ENCODE measurements around the gene NR6A1. TPM values are rescaled to one million over a fixed set of nuclear protein-coding genes. Genes with fewer than 3 reads are reported as not detected.

Gene NR6A1
- polyA plus RNA-seq, 2 donors: 0.68 to 1.4 TPM

DNA sequence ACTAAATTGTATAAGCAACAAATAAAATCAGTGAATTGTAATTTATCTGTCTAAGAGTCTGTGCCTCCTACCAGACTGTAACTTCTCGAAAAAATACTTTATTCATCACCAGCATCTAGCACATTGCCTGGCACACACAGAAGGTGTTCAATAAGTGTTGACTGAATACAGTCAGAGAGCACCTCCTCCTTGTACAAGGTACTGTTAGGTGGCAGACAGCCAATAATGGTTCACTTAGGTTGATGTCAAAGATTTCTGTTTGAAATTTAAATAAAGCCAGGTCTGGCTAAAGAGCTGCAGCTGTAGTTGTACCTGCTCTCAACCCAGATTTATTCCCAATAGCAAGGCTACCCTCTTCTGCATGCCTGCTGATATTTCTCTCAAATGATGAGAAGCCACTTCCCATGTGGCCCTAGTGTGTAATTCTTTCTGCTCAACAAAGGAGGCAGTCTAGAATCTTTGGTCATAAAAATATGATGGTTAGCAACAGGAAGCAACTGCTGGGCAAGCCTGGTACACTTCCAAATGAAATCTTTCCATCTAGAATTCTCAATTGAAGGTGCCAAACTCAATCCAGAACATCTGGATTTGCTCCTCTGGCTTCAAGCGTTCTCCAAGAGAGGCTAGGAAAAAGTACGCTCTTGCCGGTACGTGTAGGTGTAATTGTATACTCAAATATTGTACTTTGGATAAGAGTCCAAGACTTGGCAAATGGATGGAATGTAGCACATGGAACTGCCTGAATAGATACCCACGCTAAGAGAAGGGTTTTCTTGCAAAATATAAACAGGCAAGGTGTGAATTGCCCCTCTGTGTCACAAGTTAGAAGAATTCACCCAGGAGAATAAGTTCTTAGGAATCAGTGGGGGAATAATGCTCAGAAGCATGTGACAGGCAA, 95.6 kb downstream of the NR6A1 start:
- Histone ChIP-seq H3K27me3 (ENCODE audit: control insufficient read depth in 1 of 2, insufficient read depth in 2 of 2, low read length in 2 of 2) (no peaks in the 10 kb centered on the region), H3K27ac (ENCODE audit: low read depth in 2 of 2, low read length in 1 of 2) (no peak overlapping the region), H3K9me3 (ENCODE audit: control insufficient read depth in 2 of 2, insufficient read depth in 1 of 2, low read depth in 1 of 2, low read length in 1 of 2) (no peaks in the 10 kb centered on the region), H3K4me3 (ENCODE audit: low read depth in 1 of 2, low read length in 2 of 2) (no peak overlapping the region), H3K4me1 (ENCODE audit: control insufficient read depth in 2 of 2, insufficient read depth in 2 of 2, low read length in 1 of 2) (no peaks in the 10 kb centered on the region), H3K36me3 (ENCODE audit: control insufficient read depth in 2 of 2, insufficient read depth in 2 of 2, low read length in 1 of 2) (no peaks in the 10 kb centered on the region)
- 69 to 77% methylated on average over 6 of the region's 6 CpGs for WGBS, 2 donors

DNA sequence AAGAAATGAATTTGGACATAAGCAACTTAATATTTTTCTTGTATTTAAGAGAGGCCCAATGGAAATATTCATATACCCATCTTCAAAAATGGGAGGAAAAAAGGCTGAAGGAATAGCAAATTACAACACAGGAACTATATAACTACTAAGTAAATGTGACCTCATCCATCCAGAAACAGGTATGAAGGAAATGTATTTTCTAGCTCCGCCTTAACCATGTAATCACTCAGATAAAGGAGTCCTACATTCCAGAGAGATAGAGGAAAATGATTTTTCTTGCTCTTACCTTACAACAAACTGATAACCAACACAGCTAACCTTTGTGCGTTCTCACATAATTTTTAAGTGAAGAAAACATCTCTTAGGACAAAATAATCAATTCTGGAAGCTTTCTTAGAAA, 96.5 kb downstream of the NR6A1 start:
- no peaks in the 10 kb centered on the region for H3K27me3 ChIP-seq (ENCODE audit: control insufficient read depth in 1 of 2, insufficient read depth in 2 of 2, low read length in 2 of 2)
- 86 to 91% methylated on average over 2 of the region's 2 CpGs for WGBS, 2 donors
- H3K9me3 ChIP-seq (ENCODE audit: control insufficient read depth in 2 of 2, insufficient read depth in 1 of 2, low read depth in 1 of 2, low read length in 1 of 2): no peaks in the 10 kb centered on the region
- no peak overlapping the region for H3K27ac ChIP-seq (ENCODE audit: low read depth in 2 of 2, low read length in 1 of 2)
- no peaks in the 10 kb centered on the region for H3K4me1 ChIP-seq (ENCODE audit: control insufficient read depth in 2 of 2, insufficient read depth in 2 of 2, low read length in 1 of 2)
- no peak overlapping the region for H3K4me3 ChIP-seq (ENCODE audit: low read depth in 1 of 2, low read length in 2 of 2)
- H3K36me3 ChIP-seq (ENCODE audit: control insufficient read depth in 2 of 2, insufficient read depth in 2 of 2, low read length in 1 of 2): no peaks in the 10 kb centered on the region

DNA sequence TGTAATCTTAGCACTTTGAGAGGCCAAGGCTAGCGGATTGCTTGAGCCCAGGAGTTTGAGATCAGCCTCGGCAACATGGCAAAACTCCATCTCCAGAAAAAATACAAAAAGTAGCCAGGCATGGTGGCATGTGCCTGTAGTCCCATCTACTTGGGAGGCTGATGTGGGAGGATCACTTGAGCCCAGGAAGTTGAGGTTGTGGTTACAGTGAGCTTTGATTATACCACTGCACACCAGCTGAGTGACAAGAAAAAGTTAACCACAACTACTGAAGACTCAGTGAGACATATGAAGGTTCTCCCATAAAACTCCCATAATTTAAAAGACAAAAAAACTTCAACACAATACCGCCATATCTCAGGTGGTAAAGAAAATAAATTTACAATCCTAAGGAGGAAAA, 98.0 kb downstream of the NR6A1 start:
- no peak overlapping the region for H3K4me3 ChIP-seq (ENCODE audit: low read depth in 1 of 2, low read length in 2 of 2)
- no peaks in the 10 kb centered on the region for H3K27me3 ChIP-seq (ENCODE audit: control insufficient read depth in 1 of 2, insufficient read depth in 2 of 2, low read length in 2 of 2)
- no peaks in the 10 kb centered on the region for H3K9me3 ChIP-seq (ENCODE audit: control insufficient read depth in 2 of 2, insufficient read depth in 1 of 2, low read depth in 1 of 2, low read length in 1 of 2)
- no peaks in the 10 kb centered on the region for H3K4me1 ChIP-seq (ENCODE audit: control insufficient read depth in 2 of 2, insufficient read depth in 2 of 2, low read length in 1 of 2)
- 89 to 90% methylated on average over 3 of the region's 3 CpGs for WGBS, 2 donors
- H3K27ac ChIP-seq (ENCODE audit: low read depth in 2 of 2, low read length in 1 of 2): no peak overlapping the region
- H3K36me3 ChIP-seq (ENCODE audit: control insufficient read depth in 2 of 2, insufficient read depth in 2 of 2, low read length in 1 of 2): no peaks in the 10 kb centered on the region

DNA sequence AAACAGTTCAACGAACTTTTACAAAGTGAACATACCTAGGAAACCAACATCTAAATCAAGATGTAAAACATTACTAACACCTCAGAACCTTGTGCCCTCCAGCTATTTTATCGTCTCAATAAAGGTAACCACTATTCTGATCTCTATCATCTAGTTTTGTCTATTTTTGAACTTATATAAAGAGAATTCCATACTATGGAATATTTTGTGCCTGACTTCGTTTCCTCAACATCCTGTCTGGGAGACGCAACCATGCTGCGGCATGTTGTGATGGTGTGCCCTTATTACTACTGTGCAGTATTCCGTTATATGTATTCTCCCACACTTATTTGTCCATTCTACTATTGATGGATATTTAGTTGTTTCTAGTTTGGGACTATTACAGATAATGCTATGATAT, 99.2 kb downstream of the NR6A1 start:
- Histone ChIP-seq H3K4me3 (ENCODE audit: low read depth in 1 of 2, low read length in 2 of 2) (no peak overlapping the region), H3K27ac (ENCODE audit: low read depth in 2 of 2, low read length in 1 of 2) (no peak overlapping the region), H3K4me1 (ENCODE audit: control insufficient read depth in 2 of 2, insufficient read depth in 2 of 2, low read length in 1 of 2) (no peaks in the 10 kb centered on the region), H3K36me3 (ENCODE audit: control insufficient read depth in 2 of 2, insufficient read depth in 2 of 2, low read length in 1 of 2) (no peaks in the 10 kb centered on the region), H3K27me3 (ENCODE audit: control insufficient read depth in 1 of 2, insufficient read depth in 2 of 2, low read length in 2 of 2) (no peaks in the 10 kb centered on the region), H3K9me3 (ENCODE audit: control insufficient read depth in 2 of 2, insufficient read depth in 1 of 2, low read depth in 1 of 2, low read length in 1 of 2) (no peaks in the 10 kb centered on the region)
- 89 to 93% methylated on average over 6 of the region's 6 CpGs for WGBS, 2 donors

GRCh38 chr9:124666642-124667041, 104.5 kb downstream of the NR6A1 start:
- H3K4me3 ChIP-seq (ENCODE audit: low read depth in 1 of 2, low read length in 2 of 2): no peak overlapping the region
- 96% methylated on average over 5 of the region's 5 CpGs for WGBS, 2 donors
- no peaks in the 10 kb centered on the region for H3K9me3 ChIP-seq (ENCODE audit: control insufficient read depth in 2 of 2, insufficient read depth in 1 of 2, low read depth in 1 of 2, low read length in 1 of 2)
- H3K27ac ChIP-seq (ENCODE audit: low read depth in 2 of 2, low read length in 1 of 2): no peak overlapping the region
- no peaks in the 10 kb centered on the region for H3K36me3 ChIP-seq (ENCODE audit: control insufficient read depth in 2 of 2, insufficient read depth in 2 of 2, low read length in 1 of 2)
- H3K4me1 ChIP-seq (ENCODE audit: control insufficient read depth in 2 of 2, insufficient read depth in 2 of 2, low read length in 1 of 2): no peaks in the 10 kb centered on the region
- no peaks in the 10 kb centered on the region for H3K27me3 ChIP-seq (ENCODE audit: control insufficient read depth in 1 of 2, insufficient read depth in 2 of 2, low read length in 2 of 2)

- no peak overlapping the region for H3K4me3 ChIP-seq (ENCODE audit: low read depth in 1 of 2, low read length in 2 of 2)
- no peaks in the 10 kb centered on the region for H3K36me3 ChIP-seq (ENCODE audit: control insufficient read depth in 2 of 2, insufficient read depth in 2 of 2, low read length in 1 of 2)
- no peak overlapping the region for H3K27ac ChIP-seq (ENCODE audit: low read depth in 2 of 2, low read length in 1 of 2)
- H3K27me3 ChIP-seq (ENCODE audit: control insufficient read depth in 1 of 2, insufficient read depth in 2 of 2, low read length in 2 of 2): no peaks in the 10 kb centered on the region
- WGBS, 2 donors: 67 to 88% methylated on average over 5 of the region's 5 CpGs
- H3K9me3 ChIP-seq (ENCODE audit: control insufficient read depth in 2 of 2, insufficient read depth in 1 of 2, low read depth in 1 of 2, low read length in 1 of 2): no peaks in the 10 kb centered on the region
- no peaks in the 10 kb centered on the region for H3K4me1 ChIP-seq (ENCODE audit: control insufficient read depth in 2 of 2, insufficient read depth in 2 of 2, low read length in 1 of 2)
Observed at GRCh38 chr9:124665391-124666058, 105.6 kb downstream of the NR6A1 start.

GRCh38 chr9:124664143-124664542, 107.0 kb downstream of the NR6A1 start:
- Histone ChIP-seq H3K27me3 (ENCODE audit: control insufficient read depth in 1 of 2, insufficient read depth in 2 of 2, low read length in 2 of 2) (no peaks in the 10 kb centered on the region), H3K4me3 (ENCODE audit: low read depth in 1 of 2, low read length in 2 of 2) (no peak overlapping the region), H3K9me3 (ENCODE audit: control insufficient read depth in 2 of 2, insufficient read depth in 1 of 2, low read depth in 1 of 2, low read length in 1 of 2) (no peaks in the 10 kb centered on the region), H3K27ac (ENCODE audit: low read depth in 2 of 2, low read length in 1 of 2) (no peak overlapping the region), H3K4me1 (ENCODE audit: control insufficient read depth in 2 of 2, insufficient read depth in 2 of 2, low read length in 1 of 2) (no peaks in the 10 kb centered on the region), H3K36me3 (ENCODE audit: control insufficient read depth in 2 of 2, insufficient read depth in 2 of 2, low read length in 1 of 2) (no peaks in the 10 kb centered on the region)
- 95 to 96% methylated on average over 2 of the region's 2 CpGs for WGBS, 2 donors

DNA sequence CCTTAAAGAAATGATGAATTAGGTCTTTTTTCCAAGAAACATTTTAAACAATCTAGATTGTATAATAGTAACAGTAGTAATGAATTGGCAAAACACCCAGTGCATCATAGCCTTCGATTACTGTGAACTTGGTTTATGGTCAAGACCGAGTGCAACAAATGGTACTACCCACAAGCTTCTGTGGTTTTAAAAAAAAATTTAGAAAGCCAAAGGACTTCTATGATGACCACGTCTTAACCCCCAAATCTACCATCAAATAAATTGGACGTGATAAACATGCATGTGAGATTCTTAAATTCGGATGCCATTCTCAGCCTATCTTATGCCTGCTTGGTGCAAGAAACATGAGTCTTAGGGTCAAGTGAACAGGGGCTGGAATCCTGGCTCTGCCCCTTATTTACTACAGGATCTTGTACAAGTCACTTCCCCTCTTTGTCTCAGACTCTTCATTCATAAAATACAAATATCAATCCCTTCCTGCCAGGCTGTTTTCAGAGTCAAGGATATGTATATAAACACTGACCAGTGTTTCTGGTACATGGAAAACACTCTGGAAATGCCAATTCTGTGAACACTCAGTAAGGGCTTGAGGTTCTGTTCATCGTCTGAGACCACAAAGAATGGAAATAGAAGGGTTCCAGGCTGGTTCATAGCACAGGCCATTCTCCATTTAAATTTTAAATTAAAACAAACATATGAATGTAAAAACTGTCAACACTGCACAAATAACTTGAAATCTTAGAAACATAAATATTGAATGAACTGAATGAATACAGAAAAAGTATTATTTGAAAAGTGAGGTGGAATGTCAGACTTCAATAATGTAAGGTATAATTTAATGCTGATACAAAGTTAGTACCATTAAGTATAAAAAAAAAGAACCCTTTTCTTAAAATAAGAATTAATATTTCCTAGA, 107.8 kb downstream of the NR6A1 start:
- WGBS, 2 donors: 86 to 88% methylated on average over 6 of the region's 6 CpGs
- H3K4me3 ChIP-seq (ENCODE audit: low read depth in 1 of 2, low read length in 2 of 2): no peak overlapping the region
- H3K9me3 ChIP-seq (ENCODE audit: control insufficient read depth in 2 of 2, insufficient read depth in 1 of 2, low read depth in 1 of 2, low read length in 1 of 2): no peaks in the 10 kb centered on the region
- H3K27ac ChIP-seq (ENCODE audit: low read depth in 2 of 2, low read length in 1 of 2): no peak overlapping the region
- H3K4me1 ChIP-seq (ENCODE audit: control insufficient read depth in 2 of 2, insufficient read depth in 2 of 2, low read length in 1 of 2): no peaks in the 10 kb centered on the region
- H3K27me3 ChIP-seq (ENCODE audit: control insufficient read depth in 1 of 2, insufficient read depth in 2 of 2, low read length in 2 of 2): no peaks in the 10 kb centered on the region
- no peaks in the 10 kb centered on the region for H3K36me3 ChIP-seq (ENCODE audit: control insufficient read depth in 2 of 2, insufficient read depth in 2 of 2, low read length in 1 of 2)

DNA sequence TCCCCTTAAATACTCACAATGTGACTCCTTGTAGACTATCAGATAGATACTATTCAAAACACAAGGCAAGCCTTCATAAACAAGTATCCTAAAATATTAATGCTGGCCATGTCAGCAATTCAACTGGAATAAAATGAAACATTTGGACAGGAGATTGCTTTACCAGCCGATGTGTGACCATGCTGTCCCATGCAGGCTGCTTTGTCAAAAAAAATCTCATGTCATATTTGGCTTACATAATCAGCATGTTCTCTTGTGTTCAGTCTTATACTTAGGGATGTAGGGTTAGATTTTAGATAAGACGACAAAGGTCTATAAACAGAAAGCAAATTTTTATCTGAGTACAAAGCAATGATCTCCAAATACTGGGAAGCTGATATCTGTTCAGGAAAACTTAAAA, 108.5 kb downstream of the NR6A1 start:
- Histone ChIP-seq H3K27me3 (ENCODE audit: control insufficient read depth in 1 of 2, insufficient read depth in 2 of 2, low read length in 2 of 2) (no peaks in the 10 kb centered on the region), H3K27ac (ENCODE audit: low read depth in 2 of 2, low read length in 1 of 2) (no peak overlapping the region), H3K4me3 (ENCODE audit: low read depth in 1 of 2, low read length in 2 of 2) (no peak overlapping the region), H3K36me3 (ENCODE audit: control insufficient read depth in 2 of 2, insufficient read depth in 2 of 2, low read length in 1 of 2) (no peaks in the 10 kb centered on the region), H3K4me1 (ENCODE audit: control insufficient read depth in 2 of 2, insufficient read depth in 2 of 2, low read length in 1 of 2) (no peaks in the 10 kb centered on the region), H3K9me3 (ENCODE audit: control insufficient read depth in 2 of 2, insufficient read depth in 1 of 2, low read depth in 1 of 2, low read length in 1 of 2) (no peaks in the 10 kb centered on the region)
- WGBS, 2 donors: 73 to 87% methylated on average over 2 of the region's 2 CpGs

All from esophagus (tissue), 2 donors.